Measurements from ENCODE around the gene MUC6.

- TF ChIP-seq TAF1 (IDR thresholded peaks at IDR 0.05; ENCODE audit: low read depth): no peak
- no peak for TF ChIP-seq EGR1 (IDR thresholded peaks at IDR 0.05)
- TF ChIP-seq TEAD4 (IDR thresholded peaks at IDR 0.05): no peak
- TF ChIP-seq EP300 (IDR thresholded peaks at IDR 0.05; ENCODE audit: borderline replicate concordance): no peak
- no peak for TF ChIP-seq TCF12 (IDR thresholded peaks at IDR 0.05; ENCODE audit: low read depth)
- TF ChIP-seq RAD21 (IDR thresholded peaks at IDR 0.05; ENCODE audit: low read depth): no peak
- TF ChIP-seq CREB1 (IDR thresholded peaks at IDR 0.05; ENCODE audit: low read depth): no peak
- no peak for TF ChIP-seq FOXM1 (IDR thresholded peaks at IDR 0.05; ENCODE audit: borderline replicate concordance, low read depth)
- no peak for TF ChIP-seq CEBPB (IDR thresholded peaks at IDR 0.05)
- TF ChIP-seq, protein P1, sequence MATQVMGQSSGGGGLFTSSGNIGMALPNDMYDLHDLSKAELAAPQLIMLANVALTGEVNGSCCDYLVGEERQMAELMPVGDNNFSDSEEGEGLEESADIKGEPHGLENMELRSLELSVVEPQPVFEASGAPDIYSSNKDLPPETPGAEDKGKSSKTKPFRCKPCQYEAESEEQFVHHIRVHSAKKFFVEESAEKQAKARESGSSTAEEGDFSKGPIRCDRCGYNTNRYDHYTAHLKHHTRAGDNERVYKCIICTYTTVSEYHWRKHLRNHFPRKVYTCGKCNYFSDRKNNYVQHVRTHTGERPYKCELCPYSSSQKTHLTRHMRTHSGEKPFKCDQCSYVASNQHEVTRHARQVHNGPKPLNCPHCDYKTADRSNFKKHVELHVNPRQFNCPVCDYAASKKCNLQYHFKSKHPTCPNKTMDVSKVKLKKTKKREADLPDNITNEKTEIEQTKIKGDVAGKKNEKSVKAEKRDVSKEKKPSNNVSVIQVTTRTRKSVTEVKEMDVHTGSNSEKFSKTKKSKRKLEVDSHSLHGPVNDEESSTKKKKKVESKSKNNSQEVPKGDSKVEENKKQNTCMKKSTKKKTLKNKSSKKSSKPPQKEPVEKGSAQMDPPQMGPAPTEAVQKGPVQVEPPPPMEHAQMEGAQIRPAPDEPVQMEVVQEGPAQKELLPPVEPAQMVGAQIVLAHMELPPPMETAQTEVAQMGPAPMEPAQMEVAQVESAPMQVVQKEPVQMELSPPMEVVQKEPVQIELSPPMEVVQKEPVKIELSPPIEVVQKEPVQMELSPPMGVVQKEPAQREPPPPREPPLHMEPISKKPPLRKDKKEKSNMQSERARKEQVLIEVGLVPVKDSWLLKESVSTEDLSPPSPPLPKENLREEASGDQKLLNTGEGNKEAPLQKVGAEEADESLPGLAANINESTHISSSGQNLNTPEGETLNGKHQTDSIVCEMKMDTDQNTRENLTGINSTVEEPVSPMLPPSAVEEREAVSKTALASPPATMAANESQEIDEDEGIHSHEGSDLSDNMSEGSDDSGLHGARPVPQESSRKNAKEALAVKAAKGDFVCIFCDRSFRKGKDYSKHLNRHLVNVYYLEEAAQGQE (IDR thresholded peaks at IDR 0.05; ENCODE audit: low read depth): no peak
Measured at GRCh38 chr11:1023811-1024596, 12.5 kb downstream of the MUC6 start.

Data from Ishikawa (cell line).